Glomerular visceral epithelial cell (primary cell): ENCODE results near the gene HS6ST3.

Source experiments
- DNase-seq: peaks from one replicate; pipeline ENCODE4 v3.0.0-alpha.2; 2016; ENCODE audit errors: extremely low spot score

HS6ST3 gene

DNA sequence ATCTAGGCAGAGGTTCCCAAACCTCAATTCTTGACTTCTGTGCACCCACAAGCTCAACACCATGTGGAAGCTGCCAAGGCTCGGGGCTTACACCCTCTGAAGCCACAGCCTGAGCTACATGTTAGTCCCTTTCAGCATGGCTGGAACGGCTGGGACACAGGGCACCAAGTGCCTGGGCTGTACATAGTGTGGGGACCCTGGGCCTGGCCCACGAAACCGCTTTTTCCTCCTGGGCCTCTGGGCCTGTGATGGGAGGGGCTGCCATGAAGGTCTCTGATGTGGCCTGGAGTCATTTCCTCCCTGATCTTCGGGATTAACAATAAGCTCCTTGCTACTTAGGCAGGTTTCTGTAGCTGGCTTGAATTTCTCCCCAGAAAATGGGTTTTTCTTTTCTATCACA, 108.1 kb downstream of the HS6ST3 start:
- DNase-seq, result no peak

DNA sequence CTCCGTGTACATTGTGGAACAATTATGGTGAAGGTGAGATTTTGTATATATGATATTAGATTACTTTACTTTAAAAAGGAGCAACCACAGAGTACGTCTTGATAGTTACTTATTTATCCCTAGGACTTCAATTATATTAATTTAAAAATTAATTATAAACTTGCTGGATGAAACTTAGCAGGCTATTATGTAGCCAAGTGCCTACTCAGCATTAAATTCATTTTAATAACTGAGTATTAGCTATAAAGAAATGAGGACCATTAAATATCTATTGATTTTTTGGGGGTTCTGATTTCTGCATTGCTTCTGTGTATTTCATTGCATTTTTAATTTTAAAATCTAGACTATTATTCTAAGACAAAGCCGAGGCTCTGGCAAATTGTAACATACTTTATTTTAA, 109.4 kb downstream of the HS6ST3 start:
- no peak for DNase-seq

DNA sequence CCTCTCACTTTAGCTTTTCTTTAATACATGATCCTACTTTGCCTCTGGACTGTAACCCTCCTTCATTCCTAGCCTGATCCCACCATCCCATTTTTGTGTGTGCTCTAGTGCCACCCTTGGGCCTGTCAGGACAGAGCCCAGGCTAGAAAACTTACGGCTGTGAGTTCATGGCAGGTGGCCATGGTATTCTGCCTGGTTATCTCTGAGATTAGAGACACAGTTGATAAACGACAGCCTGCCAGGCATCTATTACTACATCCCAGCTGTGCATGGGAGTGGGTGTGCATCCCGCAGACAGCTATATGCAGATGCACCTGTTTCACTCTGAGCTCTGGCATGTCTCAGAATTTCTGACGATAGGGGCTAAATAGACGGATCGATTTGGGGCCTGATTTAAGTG, 110.9 kb downstream of the HS6ST3 start:
- no peak for DNase-seq

DNA sequence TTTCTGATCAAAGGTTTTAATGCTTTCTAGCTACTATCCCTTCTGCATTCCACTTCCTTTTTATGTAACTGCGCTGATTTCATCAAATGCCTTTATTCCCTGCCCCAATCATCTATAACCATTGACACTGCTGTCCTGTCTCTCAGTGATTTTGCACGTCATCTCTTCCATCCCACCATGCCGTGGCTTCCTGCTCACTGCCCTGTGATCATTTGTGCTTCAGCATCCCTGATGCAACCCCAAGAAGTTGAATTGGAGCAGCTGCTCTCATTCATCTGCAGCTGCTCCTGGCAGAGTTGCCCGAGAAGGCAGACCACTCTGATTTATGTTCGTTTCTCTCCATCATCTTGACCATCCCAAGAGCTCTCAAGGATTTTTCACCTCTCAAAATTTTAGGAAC, 112.4 kb downstream of the HS6ST3 start:
- no peak for DNase-seq

- DNase-seq, result no peak
Measured at GRCh38 chr13:96203471-96203870, 113.6 kb downstream of the HS6ST3 start.

GRCh38 chr13:96214824-96215445, 125.0 kb downstream of the HS6ST3 start:
- DNase-seq, result no peak

DNA sequence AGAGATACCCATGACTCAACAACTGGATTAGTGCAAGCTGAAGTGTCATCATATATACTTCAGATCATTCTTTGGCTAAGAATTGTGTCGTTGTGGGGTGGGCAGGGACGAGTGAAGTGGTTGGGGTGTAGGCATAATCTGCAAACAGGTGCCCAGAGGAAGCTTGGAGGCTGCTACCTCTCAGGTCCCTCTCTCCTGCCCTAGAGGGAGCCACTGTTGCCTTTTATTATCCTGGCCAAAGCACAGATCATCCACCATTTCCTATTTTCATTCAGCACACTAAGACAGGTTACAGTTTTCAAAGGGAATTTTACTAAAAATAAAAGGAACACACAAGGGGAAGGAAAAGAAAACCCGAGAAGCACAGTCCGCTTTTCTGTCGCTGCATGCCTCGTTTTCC, 126.6 kb downstream of the HS6ST3 start:
- DNase-seq, result no peak

DNA sequence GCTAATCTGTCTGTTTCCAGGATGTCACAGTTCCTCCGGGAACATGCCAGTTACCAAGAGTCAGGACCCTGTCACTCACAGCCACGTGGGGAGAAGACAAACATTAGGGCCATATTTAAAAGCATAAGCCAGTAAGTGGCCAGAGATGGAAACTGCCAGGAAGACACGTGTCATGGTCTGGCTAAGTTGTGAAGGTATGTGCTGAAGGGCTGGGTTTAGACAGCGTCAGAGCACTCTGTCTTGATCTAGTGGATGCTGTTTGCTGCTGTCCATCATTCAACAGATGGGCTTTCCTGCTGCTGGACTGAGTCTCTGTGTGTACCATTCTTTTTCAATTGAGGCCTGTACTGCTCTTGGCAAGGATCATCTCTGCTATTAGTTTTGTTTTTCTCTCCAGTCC, 128.6 kb downstream of the HS6ST3 start:
- DNase-seq, result no peak

DNA sequence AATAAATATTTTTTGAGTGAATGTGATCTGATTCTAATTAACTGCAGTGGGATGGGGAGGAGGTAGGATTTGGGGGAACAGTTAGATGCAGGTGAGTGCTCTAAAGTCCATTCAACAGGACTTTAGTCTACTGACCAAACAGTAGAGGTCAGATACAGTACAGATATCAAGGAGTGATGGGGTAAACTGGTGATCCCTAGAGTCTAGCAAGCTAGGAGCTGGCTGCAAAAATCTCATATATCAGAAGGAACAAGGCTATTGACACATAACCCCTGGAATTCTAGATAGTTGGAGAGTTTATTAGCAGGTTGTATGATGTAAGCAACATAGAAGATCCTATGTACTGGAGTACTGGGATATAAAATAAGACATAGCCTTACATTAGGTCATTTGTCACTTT, 131.6 kb downstream of the HS6ST3 start:
- no peak for DNase-seq

DNA sequence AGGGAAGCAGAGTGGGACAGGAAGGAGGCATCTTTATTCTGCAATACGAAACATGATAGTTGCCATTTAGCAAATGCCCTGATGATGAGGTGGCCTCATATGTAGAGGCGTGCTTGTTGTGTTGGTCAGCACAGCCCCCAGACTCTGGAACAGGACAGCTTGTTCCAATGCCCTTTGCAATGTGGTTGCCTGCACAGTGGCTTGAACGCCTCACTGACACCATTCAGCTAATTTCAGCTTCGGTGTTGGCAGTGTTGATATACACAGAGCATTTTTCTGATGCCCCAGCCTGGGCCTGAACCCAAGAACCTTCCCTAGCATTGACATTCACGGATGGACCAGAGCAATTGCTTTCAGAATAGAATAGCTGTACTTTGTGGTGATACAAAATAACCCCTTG, 133.3 kb downstream of the HS6ST3 start:
- DNase-seq, result no peak

DNA sequence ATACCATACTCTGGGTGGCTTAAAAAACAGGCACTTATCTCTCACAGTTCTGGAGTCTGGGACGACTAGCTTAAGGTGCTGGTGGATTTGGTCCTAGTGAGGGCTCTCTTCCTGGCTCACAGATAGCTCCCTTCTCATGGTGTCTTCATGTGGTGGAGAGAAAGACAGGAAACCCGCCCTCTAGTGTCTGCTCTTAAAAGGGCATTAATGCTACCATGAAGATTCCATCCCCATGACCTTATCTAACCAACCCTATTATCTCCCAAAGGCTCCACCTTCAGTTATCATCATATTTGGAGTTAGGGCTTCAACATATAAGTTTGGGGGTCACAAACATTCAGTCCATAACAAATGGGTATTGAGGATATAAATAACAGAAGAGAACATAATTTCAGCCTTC, 139.4 kb downstream of the HS6ST3 start:
- no peak for DNase-seq

DNA sequence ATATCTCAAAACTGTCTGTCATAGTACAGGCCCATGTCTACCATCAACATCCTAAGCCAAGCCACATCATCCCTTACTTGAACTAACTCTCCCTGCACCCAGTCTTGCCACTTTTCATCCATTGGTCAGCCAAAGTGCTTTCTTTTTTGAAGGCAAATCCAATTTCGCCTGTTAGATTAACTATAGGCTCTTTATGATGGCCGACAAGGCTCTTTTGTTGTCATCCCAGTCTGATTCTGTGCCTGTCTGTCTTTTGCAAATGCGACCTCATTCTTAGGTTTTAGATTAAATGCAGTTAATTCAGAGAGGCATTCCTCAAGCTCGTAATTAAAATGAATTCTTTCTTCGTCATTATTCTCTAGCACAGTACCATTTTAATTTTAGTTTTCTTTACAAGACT, 148.3 kb downstream of the HS6ST3 start:
- DNase-seq, result no peak

DNA sequence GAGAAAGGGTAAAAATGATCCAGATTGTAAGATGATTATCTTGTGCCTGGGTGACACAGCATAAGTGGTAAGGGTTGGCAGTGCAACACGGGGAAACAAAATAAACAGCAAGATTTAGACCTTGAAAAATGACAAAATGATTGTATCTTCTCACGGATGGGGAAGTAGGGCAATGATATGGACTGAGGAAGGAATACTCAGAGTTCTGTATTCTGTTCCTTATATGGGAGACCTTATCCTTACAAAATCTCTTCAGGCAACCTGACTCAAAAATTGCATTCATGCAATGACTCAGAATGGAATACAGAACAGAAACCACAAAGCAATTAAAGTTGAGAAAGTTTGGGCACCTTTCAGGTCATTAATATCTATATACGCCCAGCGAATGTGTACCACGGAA, 149.0 kb downstream of the HS6ST3 start:
- DNase-seq, result no peak

GRCh38 chr13:96243376-96243775, 153.5 kb downstream of the HS6ST3 start:
- DNase-seq, result no peak

DNA sequence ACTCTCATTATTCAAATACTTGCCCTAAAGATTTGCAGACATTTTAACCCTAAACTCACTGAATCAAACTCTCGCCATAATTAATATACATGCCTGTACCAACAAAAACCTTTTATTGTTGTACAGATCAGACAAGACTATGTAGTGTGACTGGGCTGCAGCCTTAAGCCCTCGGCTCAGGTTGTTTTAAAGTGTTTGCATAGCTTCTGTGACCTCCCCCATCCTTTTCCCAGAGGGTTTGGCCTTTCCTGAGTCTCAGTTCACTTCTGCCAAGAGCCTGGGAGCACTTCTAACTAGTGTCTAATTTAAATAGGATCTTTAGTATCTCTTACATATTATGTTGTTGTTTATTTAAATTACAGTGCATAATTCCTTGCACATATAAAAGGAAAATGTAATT, 158.2 kb downstream of the HS6ST3 start:
- no peak for DNase-seq

DNA sequence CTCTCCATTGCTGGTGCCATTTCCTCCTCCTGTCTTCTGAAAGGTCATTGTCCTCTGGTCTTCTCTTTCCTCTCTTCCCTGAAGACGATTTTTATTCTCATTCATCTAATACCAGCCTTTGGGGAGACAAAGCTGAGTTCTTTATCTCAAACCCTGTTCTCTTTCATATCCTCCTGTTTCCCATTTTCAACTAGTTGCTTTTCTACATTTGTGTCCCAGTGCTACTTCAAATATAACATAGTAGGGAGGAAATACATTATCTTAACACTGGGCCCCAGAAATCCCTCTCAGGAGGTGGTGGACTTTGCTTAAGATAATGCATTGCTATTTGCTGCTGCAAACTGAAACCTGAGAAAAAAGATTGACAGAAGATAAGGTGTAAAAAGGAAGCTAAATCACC, 159.1 kb downstream of the HS6ST3 start:
- DNase-seq, result no peak

- no peak for DNase-seq
Measured at GRCh38 chr13:96252903-96253302, 163.0 kb downstream of the HS6ST3 start.

DNA sequence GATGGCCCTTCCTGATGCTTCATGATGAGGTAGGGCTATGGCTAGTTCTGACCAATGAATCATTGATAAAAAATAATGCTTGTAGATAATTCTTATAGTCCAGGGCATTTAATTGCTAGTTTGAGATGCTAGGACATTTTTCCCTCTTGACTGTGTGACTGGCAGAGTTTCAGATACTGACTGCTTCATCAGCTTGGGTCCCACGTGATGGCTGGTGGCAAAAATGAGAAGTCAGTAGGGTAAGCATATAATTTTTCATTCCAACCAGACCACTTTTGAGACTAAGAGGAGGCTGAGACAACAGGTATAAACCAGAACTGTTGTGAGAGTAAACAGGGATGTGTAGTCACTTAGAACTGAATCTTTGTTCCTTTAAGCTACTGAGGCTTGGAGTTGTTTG, 183.3 kb downstream of the HS6ST3 start:
- no peak for DNase-seq

- no peak for DNase-seq
Measured at GRCh38 chr13:96274046-96274445, 184.1 kb downstream of the HS6ST3 start.

DNA sequence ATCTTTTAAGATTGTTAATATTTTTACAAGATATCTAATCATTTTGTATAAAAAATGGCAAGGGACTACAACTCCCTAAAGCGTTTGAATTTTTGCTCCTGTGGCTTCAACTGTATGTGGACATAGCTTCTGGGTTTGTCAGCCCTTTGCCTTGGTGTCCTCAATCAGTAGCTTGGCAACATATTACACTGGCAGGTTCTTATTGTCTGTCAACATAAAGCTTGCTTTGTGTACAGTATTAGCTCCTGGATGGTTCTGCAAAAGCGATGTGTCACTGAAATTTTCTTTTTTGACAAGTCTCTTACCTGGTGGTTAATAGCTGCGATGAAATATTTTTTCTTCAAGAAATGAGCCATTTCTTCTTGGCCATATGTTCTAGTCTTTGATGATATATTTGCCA, 190.0 kb downstream of the HS6ST3 start:
- DNase-seq, result no peak

DNA sequence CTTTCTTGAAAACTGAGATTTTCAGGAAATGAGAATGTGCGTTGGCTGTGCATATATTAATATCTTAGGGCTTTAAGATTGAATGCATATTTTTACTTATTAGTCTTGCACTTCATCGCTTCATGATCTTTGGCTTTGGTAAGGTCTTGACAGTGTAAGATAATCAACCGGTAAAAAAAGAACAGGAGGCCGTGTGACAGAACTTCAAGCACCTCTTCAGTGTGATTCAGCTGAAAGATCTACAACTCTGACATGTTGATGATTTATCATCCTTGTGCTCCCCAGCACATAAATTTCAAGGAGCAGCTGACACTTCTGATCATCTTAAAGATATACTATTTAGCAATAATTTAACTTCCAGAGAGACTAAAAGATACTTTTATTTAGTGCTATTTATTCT, 195.1 kb downstream of the HS6ST3 start:
- no peak for DNase-seq

DNA sequence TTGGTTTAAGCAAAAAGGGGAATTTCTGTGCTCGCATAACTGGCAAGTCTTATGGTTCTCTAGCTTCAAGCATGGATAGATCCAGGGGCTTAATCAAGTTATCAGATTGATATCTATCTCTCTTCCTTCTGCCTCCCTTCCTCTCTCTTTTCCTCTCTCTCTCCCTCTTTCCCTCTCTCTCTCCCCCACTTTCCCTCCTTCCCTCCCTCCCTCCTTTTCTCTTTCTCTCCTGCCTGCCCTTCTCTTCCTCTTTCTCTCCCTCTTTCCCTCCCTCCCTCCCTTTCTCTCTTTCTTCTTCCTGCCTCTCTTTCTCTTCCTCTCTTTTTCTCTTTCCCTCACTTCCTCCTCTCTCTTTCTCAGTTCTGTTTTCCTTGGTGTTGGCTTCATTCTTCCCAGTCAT, 195.8 kb downstream of the HS6ST3 start:
- no peak for DNase-seq

GRCh38 chr13:96294930-96295881, 205.3 kb downstream of the HS6ST3 start:
- no peak for DNase-seq
